ENCODE measurements around the gene FEM1A. TPM values are rescaled to one million over a fixed set of nuclear protein-coding genes. Genes with fewer than 3 reads are reported as not detected.

Gene FEM1A
- total and polyA plus RNA-seq, 2 of the 8 experiments (the other 6 are each of a cell fraction or from before 2014, with no cell fraction given): 6.7 to 16.1 TPM

- TF ChIP-seq CHD7 (IDR thresholded peaks at IDR 0.05; ENCODE audit: insufficient replicate concordance, low read length) (no peak), SP2 (IDR thresholded peaks at IDR 0.05; ENCODE audit: low read length) (no peak), SIN3A (conservative IDR thresholded peaks at IDR 0.05 in 1 of 2, IDR thresholded peaks at IDR 0.05 in 1 of 2; ENCODE audit: low read depth in 1 of 2, low read length in 2 of 2) (0 out of 4 replicates have a peak, but pooled peaks of 1 of the 2 experiments have one; percentile 39), SP4 (IDR thresholded peaks at IDR 0.05; ENCODE audit: low read length) (0 out of 2 replicates have a peak, but pooled peaks have one; percentile 26), BACH1 (IDR thresholded peaks at IDR 0.05; ENCODE audit: low read length) (no peak), MAFK (IDR thresholded peaks at IDR 0.05; ENCODE audit: low read depth, low read length) (no peak), ZNF274 (IDR thresholded peaks at IDR 0.05; ENCODE audit: borderline replicate concordance, extremely low read depth, low read length) (no peak), RAD21 (IDR thresholded peaks at IDR 0.05 in 1 of 2, conservative IDR thresholded peaks at IDR 0.05 in 1 of 2; ENCODE audit: low read depth in 2 of 2, low read length in 2 of 2) (peak; percentile 93 to 95), CREB1 (IDR thresholded peaks at IDR 0.05) (peak; percentile 49; the same call in 1 of the 2 replicates)
Measured at GRCh38 chr19:4803736-4804695, 12.5 kb downstream of the FEM1A start (continued).

All from H1 (cell line).